Lower lobe of right lung (tissue), 2 donors: Measurements from ENCODE around the gene IFNG-AS1. TPM values are rescaled to one million over a fixed set of nuclear protein-coding genes. Genes with fewer than 3 reads are reported as not detected.

Source experiments
- ATAC-seq, 2 donors: fragments of 200-7000 bp; cut with Tn5 transposase; one replicate each; pipeline ENCODE4 v1.9.1; 2020 to 2022; ENCODE audit warnings: mild to moderate bottlenecking in 2 of 2, moderate library complexity in 2 of 2
- DNase-seq: peaks from one replicate; pipeline ENCODE4 v3.0.0-alpha.2; 2020
- H3K27ac ChIP-seq: fragments of 200-600 bp; one replicate; pipeline ENCODE4 v1.8.0; 2022
- H3K27me3 ChIP-seq: fragments of 200-600 bp; one replicate; pipeline ENCODE4 v1.8.0; 2022; ENCODE audit warnings: low read depth
- H3K36me3 ChIP-seq: fragments of 200-600 bp; one replicate; pipeline ENCODE4 v1.8.0; 2022; ENCODE audit warnings: mild to moderate bottlenecking
- H3K4me1 ChIP-seq: fragments of 200-600 bp; one replicate; pipeline ENCODE4 v1.8.0; 2022
- H3K4me3 ChIP-seq: fragments of 200-600 bp; one replicate; pipeline ENCODE4 v1.8.0; 2022; ENCODE audit warnings: mild to moderate bottlenecking
- H3K9me3 ChIP-seq: fragments of 200-600 bp; one replicate; pipeline ENCODE4 v1.8.0; 2022
- CTCF ChIP-seq: fragments of 200-600 bp; IDR thresholded peaks from one replicate; pipeline ENCODE4 v1.8.0; 2022; ENCODE audit warnings: antibody characterized with exemption, mild to moderate bottlenecking
- intact Hi-C: fragments of 100-400 bp; cut with DNase I; formaldehyde crosslinking; loops from one replicate; pipeline ENCODE4 v1.11.0; 2022
- total RNA-seq: library from RNA; stranded (reverse); fragmentation: NEBNext Ultra II Directional; extraction: Animal tissue kit (Norgen Biotek cat#: 25700); gene quantifications from one replicate; pipeline ENCODE4 v1.2.1, GENCODE V29; 2021
- donor health status: DM: no; HTN: yes; CAD: no; lungs with severe emphysema.

The IFNG-AS1 gene
- total RNA-seq, 1 donor from 2014 or later: not detected

- DNase-seq (no peak), ATAC-seq (no peak)
- Histone ChIP-seq H3K36me3 (no peaks in the 10 kb centered on the region), H3K4me1 (no peaks in the 10 kb centered on the region), H3K4me3 (no peak overlapping the region), H3K27me3 (no peaks in the 10 kb centered on the region), H3K27ac (no peak overlapping the region), H3K9me3 (no peaks in the 10 kb centered on the region)
- no peak for TF ChIP-seq CTCF
- intact Hi-C loops: no loop called here
Observed at GRCh38 chr12:68034567-68034966, 45.3 kb downstream of the IFNG-AS1 start.

GRCh38 chr12:68036642-68037041, 47.4 kb downstream of the IFNG-AS1 start:
- H3K4me3 ChIP-seq: no peak overlapping the region
- no peak for DNase-seq
- H3K4me1 ChIP-seq: no peaks in the 10 kb centered on the region
- no peaks in the 10 kb centered on the region for H3K27me3 ChIP-seq
- TF ChIP-seq CTCF: no peak
- H3K9me3 ChIP-seq: no peaks in the 10 kb centered on the region
- no peak overlapping the region for H3K27ac ChIP-seq
- no peak for ATAC-seq
- no peaks in the 10 kb centered on the region for H3K36me3 ChIP-seq
- intact Hi-C loops: no loop called here

- Histone ChIP-seq H3K9me3 (no peaks in the 10 kb centered on the region), H3K36me3 (no peaks in the 10 kb centered on the region), H3K27me3 (no peaks in the 10 kb centered on the region), H3K27ac (no peak overlapping the region), H3K4me1 (no peaks in the 10 kb centered on the region), H3K4me3 (no peak overlapping the region)
- intact Hi-C loops: no loop called here
- DNase-seq (no peak), ATAC-seq (no peak)
- no peak for TF ChIP-seq CTCF
Observed at GRCh38 chr12:68037616-68038255, 48.5 kb downstream of the IFNG-AS1 start.

GRCh38 chr12:68038650-68039049, 49.4 kb downstream of the IFNG-AS1 start:
- H3K27ac ChIP-seq: no peak overlapping the region
- H3K4me3 ChIP-seq: no peak overlapping the region
- ATAC-seq (no peak), DNase-seq (no peak)
- intact Hi-C loops: no loop called here
- H3K27me3 ChIP-seq: no peaks in the 10 kb centered on the region
- no peak for TF ChIP-seq CTCF
- no peaks in the 10 kb centered on the region for H3K36me3 ChIP-seq
- no peaks in the 10 kb centered on the region for H3K9me3 ChIP-seq
- no peaks in the 10 kb centered on the region for H3K4me1 ChIP-seq

GRCh38 chr12:68040450-68041075, 51.3 kb downstream of the IFNG-AS1 start:
- intact Hi-C loops: no loop called here
- H3K27ac ChIP-seq: no peak overlapping the region
- ATAC-seq (peak; percentile 79 to 81), DNase-seq (no peak)
- no peak overlapping the region for H3K4me3 ChIP-seq
- no peaks in the 10 kb centered on the region for H3K36me3 ChIP-seq
- H3K4me1 ChIP-seq: no peaks in the 10 kb centered on the region
- H3K9me3 ChIP-seq: no peaks in the 10 kb centered on the region
- peak; percentile 88 for TF ChIP-seq CTCF
- no peaks in the 10 kb centered on the region for H3K27me3 ChIP-seq
